HG02840 (cell line): ENCODE data around the gene LTK.

Experiments
- ATAC-seq: cut with Tn5 transposase; IDR thresholded peaks from one replicate; pipeline ENCODE4 v1.9.1; 2021; ENCODE audit warnings: mild to moderate bottlenecking, moderate library complexity, moderate number of reproducible peaks; ENCODE audit not compliant: unreplicated experiment, low FRiP score

Gene LTK

GRCh38 chr15:41535544-41535943 lies 21.9 kb upstream of the LTK start:
- no peak for ATAC-seq

DNA sequence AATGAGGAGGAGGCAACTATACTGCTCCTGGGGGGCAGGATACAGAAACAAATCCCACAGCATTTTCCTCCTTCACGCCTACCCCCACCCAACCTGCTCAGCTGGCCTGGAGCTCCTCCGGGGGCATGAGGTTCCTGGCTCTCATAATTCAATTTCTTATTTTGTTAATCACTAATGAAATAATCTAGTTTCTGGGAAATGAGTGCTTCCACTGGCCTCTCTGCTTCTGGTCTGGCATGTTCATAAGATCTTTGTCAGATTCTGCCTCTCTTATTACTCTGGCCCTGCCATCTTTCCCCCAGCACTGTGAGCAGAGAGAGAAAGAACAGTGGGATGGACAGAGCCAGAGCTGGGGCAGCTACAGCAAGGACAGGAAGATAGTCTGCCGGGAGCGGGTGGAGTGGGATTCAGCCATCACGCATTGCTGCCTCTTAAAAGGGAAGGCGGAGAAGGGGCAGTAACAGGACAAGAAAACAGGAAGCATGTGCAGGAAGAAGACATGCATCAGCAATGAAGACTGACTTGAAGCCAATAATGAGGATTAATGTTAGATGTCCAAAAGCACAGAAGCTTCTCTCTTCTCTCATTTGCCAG lies 16.8 kb upstream of the LTK start:
- ATAC-seq, result no peak

DNA sequence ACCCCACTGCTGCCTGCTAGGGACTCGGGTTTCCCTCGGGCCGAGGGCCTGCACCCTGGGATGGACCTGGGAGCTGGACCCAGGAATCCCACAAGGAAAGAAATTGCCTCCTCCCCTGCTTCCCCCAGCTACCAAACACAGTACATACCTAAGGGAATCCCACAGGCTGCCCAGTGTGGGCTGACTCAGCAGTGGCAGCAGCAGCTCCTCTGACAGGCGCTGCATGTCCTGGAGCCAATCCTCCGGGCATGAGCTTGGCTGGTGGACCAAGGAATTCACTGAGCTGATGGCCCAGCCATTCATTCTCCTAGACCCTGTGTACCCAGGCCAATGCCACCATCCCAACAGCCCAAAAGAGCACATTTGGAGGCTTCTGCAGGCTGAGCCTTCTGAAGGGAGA lies 9.5 kb upstream of the LTK start:
- ATAC-seq, result no peak

DNA sequence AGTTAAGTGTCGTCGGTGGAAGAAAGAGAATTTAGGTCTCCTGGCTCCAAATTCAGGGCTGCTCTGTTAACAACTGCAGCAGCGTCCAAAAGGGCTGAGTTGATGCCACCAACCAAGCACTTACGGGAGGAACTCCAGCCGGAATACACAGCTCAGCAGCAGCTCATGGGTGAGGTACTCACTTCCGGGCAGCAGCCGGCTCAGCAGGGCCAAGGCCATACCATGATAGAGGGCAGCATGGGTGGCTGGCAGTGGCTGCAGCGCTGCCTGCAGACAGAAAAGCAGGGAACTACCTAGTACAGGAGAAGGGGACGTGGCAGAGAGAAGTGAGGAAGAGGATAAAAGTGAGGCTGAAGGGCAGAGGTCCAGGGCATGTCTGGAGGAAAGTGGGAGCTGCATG lies 8.0 kb upstream of the LTK start:
- ATAC-seq, result no peak

DNA sequence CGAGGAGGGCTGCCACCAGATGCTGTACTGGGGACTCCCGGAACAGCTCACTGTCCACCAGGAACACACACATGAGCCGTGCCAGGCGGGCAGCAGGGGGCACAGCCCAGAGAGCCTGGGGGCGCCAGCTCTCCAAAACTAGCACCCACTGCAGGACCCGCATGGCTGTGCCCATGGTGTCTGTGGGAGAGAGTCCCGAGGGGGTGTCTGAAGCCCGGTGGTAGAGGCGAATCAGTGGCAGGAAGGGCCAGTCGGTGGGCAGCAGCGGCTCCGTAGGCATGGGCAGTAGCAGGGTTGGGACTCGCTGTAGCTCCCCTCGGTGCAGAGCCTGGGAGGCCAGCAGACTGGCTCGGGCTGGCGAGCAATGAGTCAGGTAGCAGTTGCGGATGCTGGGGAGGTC lies 7.0 kb upstream of the LTK start:
- no peak for ATAC-seq

DNA sequence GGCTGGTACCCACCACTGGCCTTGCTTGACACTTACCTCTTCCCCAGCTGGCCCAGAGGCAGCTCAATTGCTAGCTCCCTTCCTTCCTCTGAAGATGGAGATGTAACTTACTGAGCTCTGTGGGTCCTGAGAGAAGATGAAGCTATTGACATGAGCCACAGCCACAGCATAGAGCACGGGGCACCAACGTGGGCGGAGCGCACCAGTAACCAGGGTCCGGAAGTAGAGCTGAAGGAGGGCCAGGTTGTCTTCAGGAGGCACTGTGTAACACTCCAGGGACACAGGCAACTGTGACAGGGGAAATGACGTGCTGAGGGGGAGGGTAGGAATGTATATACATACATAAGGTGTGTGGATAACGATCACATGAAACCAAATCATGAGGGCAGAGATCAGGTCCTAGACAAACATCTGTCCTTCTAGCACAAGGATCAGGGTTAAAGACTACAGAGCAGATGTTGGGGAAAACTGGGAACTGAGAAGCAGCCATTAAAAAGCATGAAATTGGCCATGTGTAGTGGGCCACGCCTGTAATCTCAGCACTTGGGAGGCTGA lies 4.3 kb upstream of the LTK start:
- no peak for ATAC-seq

DNA sequence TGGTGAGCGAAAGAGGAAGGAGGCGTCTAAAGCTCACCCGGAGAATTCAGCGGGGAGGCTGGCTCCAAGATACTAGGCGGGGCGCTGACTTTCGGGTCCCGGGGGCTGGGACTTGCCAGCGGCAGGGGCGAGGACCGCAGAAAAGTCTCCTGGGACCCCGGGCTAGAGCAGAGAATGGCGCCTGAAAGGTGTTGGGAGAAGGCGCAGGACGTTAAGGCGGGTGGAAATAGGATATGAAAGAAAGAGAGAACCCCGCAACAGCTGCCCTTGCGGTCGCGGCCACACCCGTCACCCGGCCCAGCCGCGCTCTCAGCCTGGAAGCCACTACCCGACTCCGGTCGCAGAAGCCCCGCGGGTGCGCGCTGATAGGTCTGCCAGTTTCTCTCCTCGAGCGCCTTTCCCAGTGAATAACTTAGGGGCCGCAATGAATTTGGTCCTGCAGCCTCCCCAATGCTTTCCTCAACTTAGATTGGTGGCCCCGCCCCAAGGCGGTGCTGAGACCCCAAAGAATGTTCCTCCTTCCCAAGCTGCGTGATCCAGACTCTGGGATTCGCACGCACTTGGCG lies 604 bp downstream of the LTK start:
- ATAC-seq, result no peak

- no peak for ATAC-seq
Measured at GRCh38 chr15:41512512-41512939, 1.1 kb downstream of the LTK start.

DNA sequence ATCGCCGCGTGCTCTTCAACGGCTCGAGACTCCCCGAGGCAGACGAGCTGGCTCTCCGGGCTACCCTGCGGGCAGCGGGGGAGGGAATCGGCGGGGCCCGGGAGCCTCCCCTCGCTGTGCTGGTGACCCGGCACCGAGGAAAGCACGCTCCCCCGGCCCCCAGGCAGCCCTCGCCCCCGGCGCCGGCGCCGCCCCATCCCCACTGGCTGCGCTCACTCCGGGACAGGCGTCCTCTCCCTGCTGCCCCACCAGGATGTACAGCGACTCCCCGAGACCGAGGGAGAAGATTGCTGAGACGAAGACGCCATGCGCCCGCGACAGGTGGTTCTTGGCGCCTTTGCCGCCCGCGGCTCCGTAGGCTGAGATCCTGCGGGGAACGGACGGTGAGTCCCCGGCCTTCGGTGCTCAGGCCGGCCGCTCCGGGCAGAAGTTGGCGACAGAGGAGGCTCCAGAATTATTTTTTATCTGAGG lies 1.7 kb downstream of the LTK start:
- no peak for ATAC-seq

DNA sequence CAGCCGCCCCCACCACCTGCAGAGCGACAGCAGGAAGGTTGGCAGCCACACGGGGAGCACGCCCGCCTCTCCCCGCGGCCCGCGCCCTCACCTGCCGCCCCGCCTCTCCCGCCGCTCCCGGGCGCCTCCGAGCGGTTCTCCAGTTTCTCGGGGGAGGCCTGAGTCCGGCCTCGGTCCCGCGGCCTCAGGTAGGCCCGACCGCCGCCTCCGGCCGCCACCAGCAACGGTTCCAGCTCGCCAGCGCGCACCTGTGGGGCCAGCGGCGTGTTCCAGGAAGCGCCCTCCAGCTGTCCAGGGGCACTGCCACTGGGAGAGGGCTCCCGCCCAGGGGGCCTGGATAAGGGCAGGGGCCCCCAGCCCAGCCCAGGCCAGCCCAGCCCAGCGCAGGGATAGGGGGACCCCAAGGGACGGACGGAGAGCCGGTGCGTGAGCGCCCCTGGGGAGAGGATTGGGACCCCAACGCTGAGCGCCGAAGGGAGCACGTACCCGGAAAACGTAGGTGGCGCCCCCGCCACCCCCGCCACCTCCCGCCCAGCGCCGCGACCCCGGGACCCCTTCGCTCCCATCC lies 2.2 kb downstream of the LTK start:
- ATAC-seq, result no peak

DNA sequence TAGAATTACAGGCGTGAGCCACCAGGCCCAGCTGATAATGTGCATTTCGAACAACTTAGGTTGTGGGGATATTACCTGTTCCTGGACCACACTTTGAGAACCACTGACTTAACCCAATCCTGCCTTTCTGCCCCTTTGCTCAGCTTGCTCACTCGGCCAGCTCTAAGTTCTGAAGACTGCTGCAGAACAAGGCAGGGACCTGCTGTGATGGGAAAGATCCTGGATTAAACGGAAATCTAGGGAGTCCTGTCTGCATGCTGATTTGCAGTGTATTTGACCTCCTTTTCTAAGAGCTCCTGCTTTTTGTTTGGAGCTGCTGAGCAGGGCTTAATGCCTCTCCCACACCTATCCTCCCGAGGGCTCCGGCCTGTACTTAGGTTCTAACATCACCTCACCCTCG lies 2.9 kb downstream of the LTK start:
- ATAC-seq, result no peak

- no peak for ATAC-seq
Measured at GRCh38 chr15:41507820-41508290, 5.8 kb downstream of the LTK start.

DNA sequence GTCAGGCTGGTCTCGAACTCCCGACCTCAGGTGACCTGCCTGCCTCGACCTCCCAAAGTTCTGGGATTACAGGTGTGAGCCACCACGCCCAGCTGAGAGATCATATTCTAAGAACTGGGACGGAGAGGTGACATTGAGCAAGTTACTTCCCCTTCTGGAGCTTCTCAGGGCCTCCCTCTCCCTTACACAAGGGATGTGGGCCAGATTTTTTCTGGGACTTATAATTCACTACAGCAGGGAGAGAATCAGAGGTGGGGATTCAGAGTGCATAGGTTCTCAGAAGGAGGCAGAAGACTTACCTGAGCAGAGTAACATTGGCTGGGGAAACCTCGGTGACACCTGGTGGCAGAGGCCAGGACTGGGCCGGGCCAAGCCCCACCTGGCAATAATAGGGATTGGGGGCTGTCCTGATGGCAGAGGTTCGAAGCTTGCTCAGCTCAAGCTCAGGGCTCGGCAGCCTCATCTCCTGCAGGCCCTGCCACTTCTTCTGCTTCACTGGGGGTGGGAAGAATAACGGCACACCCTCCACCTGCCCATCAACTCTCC lies 6.8 kb downstream of the LTK start:
- no peak for ATAC-seq

GRCh38 chr15:41505776-41506175 lies 7.9 kb downstream of the LTK start:
- no peak for ATAC-seq

- no peak for ATAC-seq
Measured at GRCh38 chr15:41504751-41505492, 8.7 kb downstream of the LTK start.

DNA sequence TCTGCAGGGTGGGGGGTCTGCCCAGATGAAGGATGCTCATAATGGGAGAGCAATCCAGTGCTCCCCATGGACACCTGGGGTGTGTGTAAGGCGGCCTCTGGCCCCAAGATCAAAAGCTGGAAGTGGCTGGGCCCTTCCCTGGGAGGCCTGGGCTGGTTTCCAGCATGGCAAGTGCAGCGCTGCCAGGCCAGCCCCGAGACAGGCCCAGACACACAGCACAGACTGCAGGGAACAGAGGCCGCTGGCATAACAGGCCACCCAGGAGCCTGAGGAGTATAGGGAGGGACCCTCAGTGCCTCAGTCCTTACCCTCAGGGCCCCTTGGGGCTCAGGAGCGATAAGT lies 10.0 kb downstream of the LTK start:
- ATAC-seq, result no peak

DNA sequence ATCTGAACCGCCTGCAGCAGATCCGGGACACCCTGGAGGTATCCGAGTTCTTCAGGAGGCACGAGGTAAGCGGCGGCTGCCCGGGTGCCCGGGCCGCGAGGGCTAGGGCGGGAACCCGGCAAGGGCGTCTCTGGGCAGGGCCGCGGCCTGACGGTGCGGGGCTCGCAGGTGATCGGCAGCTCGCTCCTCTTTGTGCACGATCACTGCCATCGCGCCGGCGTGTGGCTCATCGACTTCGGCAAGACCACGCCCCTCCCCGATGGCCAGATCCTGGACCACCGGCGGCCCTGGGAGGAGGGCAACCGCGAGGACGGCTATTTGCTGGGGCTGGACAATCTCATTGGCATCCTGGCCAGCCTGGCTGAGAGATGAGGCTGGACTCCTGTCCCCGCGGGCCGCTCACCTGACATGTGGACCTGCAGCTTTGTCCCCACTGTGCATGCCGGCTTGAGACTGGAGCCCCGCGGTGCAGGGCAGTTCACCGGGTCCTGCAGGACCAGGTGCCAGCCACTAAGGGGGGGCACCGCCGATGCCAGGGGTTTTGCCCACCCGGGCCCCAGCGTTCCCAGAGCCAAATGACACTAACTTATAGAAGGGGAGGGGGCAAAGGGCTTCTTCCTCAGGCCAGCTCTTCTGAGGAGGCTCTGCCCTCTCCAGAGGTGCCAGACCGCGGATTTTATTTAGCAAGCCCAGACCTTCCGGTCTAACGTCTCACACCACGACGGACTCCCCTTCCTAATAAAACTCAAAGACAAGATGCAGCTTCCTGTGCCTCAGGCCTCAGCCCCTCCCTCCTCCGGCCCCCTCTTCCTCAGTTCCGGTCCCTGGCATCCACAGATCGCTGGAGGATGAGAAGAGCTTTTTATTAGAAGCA lies 10.6 kb downstream of the LTK start:
- ATAC-seq, result no peak

DNA sequence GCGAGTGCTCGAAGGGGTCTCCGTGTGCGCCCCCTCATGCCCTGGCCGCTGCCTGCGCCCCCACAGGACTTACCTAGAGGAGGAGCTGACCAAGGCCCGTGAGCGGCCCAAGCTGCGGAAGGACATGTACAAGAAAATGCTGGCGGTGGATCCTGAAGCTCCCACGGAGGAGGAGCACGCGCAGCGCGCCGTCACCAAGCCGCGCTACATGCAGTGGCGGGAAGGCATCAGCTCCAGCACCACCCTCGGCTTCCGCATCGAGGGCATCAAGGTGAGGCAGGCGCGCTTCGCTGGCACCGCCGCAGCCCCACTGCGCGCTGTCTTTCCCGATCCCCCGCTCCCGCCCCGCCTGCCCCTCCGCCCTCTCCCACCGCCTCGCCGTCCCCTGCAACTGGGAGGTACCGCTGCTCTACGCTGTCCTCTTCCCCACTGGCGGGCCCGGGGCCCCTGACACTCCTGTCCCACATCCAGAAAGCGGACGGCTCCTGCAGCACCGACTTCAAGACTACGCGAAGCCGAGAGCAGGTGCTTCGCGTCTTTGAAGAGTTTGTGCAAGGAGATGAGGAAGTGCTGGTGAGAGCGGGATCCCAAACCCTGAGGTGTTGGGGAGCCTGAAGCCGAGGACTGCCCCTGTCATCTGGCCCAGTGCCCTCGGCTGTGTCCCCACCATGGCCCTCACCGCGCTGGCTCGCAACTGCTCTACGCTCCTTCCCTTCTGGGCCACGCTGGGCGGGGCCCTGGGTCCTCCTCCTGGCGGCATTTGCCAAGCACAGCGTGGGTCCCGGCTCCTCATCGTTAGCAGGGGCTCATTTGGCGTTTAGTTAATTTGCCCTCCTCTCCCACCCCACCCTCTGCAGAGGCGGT lies 11.5 kb downstream of the LTK start:
- no peak for ATAC-seq
